Measurements from ENCODE around the gene COX20. TPM values are rescaled to one million over a fixed set of nuclear protein-coding genes. Genes with fewer than 3 reads are reported as not detected.

COX20 gene
- total RNA-seq, 4 donors from 2014 or later, result 15.6 to 33.5 (median 28.2) TPM

DNA sequence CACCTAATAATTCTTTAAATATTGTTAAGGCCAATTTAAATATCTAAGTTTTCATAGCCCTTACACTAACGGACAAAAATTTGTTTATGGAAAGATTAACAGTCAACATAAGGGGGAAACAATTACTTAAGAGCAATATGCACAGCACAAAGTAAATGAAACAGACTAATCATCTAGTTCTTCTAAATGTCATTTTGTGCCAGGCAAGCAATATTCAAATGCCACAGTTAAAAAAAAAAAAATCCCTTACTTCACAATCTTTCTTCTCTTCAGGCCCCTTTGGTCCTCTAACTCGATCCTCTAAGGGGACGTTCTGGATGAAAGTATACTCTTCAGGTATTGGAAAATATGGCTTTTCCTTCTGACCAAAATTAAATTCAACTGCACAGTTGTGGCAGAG is 22.3 kb downstream of the COX20 start:
- no peak overlapping the region for H3K27ac ChIP-seq
- TF ChIP-seq, protein P1, sequence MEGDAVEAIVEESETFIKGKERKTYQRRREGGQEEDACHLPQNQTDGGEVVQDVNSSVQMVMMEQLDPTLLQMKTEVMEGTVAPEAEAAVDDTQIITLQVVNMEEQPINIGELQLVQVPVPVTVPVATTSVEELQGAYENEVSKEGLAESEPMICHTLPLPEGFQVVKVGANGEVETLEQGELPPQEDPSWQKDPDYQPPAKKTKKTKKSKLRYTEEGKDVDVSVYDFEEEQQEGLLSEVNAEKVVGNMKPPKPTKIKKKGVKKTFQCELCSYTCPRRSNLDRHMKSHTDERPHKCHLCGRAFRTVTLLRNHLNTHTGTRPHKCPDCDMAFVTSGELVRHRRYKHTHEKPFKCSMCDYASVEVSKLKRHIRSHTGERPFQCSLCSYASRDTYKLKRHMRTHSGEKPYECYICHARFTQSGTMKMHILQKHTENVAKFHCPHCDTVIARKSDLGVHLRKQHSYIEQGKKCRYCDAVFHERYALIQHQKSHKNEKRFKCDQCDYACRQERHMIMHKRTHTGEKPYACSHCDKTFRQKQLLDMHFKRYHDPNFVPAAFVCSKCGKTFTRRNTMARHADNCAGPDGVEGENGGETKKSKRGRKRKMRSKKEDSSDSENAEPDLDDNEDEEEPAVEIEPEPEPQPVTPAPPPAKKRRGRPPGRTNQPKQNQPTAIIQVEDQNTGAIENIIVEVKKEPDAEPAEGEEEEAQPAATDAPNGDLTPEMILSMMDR (IDR thresholded peaks at IDR 0.05), result no peak
- TF ChIP-seq POLR2A (IDR thresholded peaks at IDR 0.05), result no peak
- H3K36me3 ChIP-seq, result peaks cover 0 to 76% (median 6%) of the 10 kb centered on the region in 3 donors
- DNase-seq, result no peak
- H3K4me1 ChIP-seq, result peaks cover 4 to 56% (median 12%) of the 10 kb centered on the region in 4 donors
- H3K9me3 ChIP-seq, result no peaks in the 10 kb centered on the region
- H3K4me3 ChIP-seq, result no peak overlapping the region
- H3K27me3 ChIP-seq, result no peaks in the 10 kb centered on the region

DNA sequence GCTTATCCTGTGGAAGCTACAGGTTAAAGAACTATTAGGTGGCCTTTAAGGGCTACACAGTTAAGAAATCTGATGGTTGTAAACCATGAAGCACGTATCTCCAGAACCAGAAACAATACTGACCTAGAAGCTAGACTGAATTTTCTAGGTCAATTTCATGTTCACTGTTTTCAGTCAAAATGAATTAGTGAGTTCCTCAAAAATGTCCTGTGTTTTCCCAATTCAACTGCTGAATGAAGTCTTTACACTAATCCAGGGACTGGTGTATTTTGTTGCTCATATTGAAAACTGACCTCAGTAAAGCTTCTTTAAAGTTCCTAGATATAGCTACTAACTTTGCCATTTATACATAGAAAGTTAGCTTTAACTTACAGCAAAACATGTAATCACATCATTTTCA is 22.9 kb downstream of the COX20 start:
- peaks cover 4 to 50% (median 12%) of the 10 kb centered on the region in 4 donors for H3K4me1 ChIP-seq
- no peak overlapping the region for H3K4me3 ChIP-seq
- DNase-seq, result no peak
- H3K27me3 ChIP-seq, result no peaks in the 10 kb centered on the region
- no peak overlapping the region for H3K27ac ChIP-seq
- no peaks in the 10 kb centered on the region for H3K9me3 ChIP-seq
- TF ChIP-seq, protein P1 (IDR thresholded peaks at IDR 0.05), result no peak
- TF ChIP-seq POLR2A (IDR thresholded peaks at IDR 0.05), result no peak
- H3K36me3 ChIP-seq, result peaks cover 0 to 70% (median under 1%) of the 10 kb centered on the region in 3 donors

DNA sequence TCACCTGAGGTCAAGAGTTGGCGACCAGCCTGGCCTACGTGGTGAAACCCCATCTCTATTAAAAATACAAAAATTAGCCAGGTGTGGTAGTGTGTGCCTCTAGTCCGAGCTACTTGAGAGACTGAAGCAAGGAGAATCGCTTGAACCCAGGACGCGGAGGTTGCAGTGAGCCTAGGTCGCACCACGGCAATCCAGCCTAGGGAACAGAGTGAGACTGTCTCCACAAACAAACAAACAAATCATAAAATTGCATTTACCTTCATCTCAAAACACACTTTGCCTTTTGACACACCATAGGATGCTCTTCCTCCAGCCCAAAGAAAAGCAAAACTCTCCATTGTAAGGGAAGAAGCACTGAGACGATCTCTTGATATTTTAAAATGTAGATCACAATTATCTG is 24.6 kb downstream of the COX20 start:
- H3K27ac ChIP-seq, result peak overlapping the region in 1 of 4 donors; percentile 1
- TF ChIP-seq, protein P1 (IDR thresholded peaks at IDR 0.05), result no peak
- TF ChIP-seq POLR2A (IDR thresholded peaks at IDR 0.05), result no peak
- no peaks in the 10 kb centered on the region for H3K9me3 ChIP-seq
- peaks cover 0 to 54% (median 0%) of the 10 kb centered on the region in 3 donors for H3K36me3 ChIP-seq
- no peaks in the 10 kb centered on the region for H3K27me3 ChIP-seq
- H3K4me1 ChIP-seq, result peaks cover 4 to 45% (median 12%) of the 10 kb centered on the region in 4 donors
- H3K4me3 ChIP-seq, result peak overlapping the region in 2 of 4 donors; percentile 11 to 91
- no peak for DNase-seq

DNA sequence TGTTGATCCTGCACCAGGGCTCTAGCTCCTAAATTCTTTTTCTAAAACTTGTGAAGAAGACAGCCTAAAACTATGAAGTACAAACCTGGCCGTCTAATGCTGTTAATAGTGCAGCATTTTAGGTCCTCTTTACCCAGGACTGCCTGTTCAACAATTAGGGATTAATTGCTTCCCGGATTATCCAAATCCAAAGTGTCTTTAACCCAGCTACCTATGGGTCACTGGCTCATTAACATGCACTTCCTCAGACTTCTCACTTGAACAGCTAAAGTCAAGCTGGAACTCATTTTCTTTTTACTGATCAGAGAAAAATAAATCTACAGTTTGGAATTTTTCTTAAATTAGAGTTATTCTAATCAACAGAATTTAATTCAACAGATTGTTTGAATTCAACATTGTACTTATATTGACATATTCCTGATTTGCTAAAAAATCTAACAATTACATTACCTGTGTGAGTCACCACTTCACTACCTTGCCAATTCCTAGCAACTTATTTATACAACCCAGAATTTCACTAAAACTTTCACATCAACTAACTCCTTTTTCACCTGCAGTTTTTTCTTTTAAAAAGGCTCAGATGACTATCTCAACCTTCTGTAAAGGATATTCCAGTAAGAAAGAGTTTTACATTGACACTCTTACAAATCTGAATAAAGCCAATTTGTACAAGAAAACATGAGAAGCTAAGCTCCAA is 25.6 kb downstream of the COX20 start:
- peaks cover 0 to 44% (median 0%) of the 10 kb centered on the region in 3 donors for H3K36me3 ChIP-seq
- peak overlapping the region in 2 of 4 donors; percentile 12 to 100 for H3K27ac ChIP-seq
- peaks cover 4 to 45% (median 12%) of the 10 kb centered on the region in 4 donors for H3K4me1 ChIP-seq
- no peaks in the 10 kb centered on the region for H3K9me3 ChIP-seq
- H3K27me3 ChIP-seq, result no peaks in the 10 kb centered on the region
- DNase-seq, result no peak
- TF ChIP-seq, protein P1 (IDR thresholded peaks at IDR 0.05), result no peak
- no peak for TF ChIP-seq POLR2A (IDR thresholded peaks at IDR 0.05)
- H3K4me3 ChIP-seq, result peak overlapping the region in 3 of 4 donors; percentile 91 to 100 (median 98)

DNA sequence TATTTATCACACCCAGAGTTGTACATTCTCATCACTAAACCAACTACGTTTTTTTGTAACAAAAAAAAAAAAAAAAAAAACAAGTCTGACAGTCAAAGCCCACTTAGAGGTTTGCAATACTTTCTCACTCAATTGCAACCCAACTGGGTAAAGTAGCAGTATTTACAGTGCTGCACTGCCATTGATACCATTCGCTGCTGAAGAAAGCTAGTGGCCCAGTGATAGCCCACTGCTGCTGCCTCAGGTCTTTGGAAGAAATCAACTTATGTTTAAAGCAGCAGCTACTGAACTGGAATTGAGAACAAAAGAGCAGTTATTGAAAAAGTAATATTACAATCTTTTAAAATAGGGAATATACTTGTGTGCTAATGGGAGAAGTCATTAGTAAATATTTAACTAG is 26.2 kb downstream of the COX20 start:
- Histone ChIP-seq H3K27ac (peak overlapping the region in 3 of 4 donors; percentile 14 to 100 (median 17)), H3K4me3 (peak overlapping the region; percentile 91 to 100 (median 98)), H3K4me1 (peaks cover 4 to 45% (median 12%) of the 10 kb centered on the region in 4 donors), H3K27me3 (no peaks in the 10 kb centered on the region), H3K36me3 (peaks cover 0 to 38% (median 0%) of the 10 kb centered on the region in 3 donors), H3K9me3 (no peaks in the 10 kb centered on the region)
- no peak for TF ChIP-seq POLR2A (IDR thresholded peaks at IDR 0.05)
- TF ChIP-seq, protein P1 (IDR thresholded peaks at IDR 0.05), result no peak
- no peak for DNase-seq
